Endothelial cell of umbilical vein (primary cell): ENCODE data around the gene THSD4. TPM values are rescaled to one million over a fixed set of nuclear protein-coding genes. Genes with fewer than 3 reads are reported as not detected.

Experiments
- BruUV-seq: library from RNA; stranded (reverse); fragments of 400-500 nt; replicated peaks from 2 replicates; lab custom pipeline; 2021; lab: Mats Ljungman, UMichigan
- CTCF ChIA-PET: fragments of 300-600, 350-600 bp; sonication (Branson Sonifier 250); formaldehyde crosslinking; loops from one replicate; lab custom pipeline; 2021; ENCODE audit warnings: antibody characterized with exemption, inconsistent platforms; lab: Charles Lee
- POLR2A ChIA-PET: fragments of 300-600, 350-600 bp; sonication (Branson Sonifier 250); formaldehyde crosslinking; loops from one replicate; lab custom pipeline; 2021; ENCODE audit warnings: antibody characterized with exemption, inconsistent platforms; lab: Charles Lee
- DNase-seq: peaks from one replicate; pipeline ENCODE4 v3.0.0-alpha.2; 2011; ENCODE audit warnings: low read depth, low spot score
- FAIRE-seq: peaks from 2 replicates; lab custom pipeline; 2011; peaks lifted over from hg19 to GRCh38; lab: Jason Lieb, UNC
- H2AFZ ChIP-seq: 2 replicates; pipeline ENCODE4 v1.6.0; 2012; ENCODE audit warnings: low read depth, low read length, control low read depth, inconsistent platforms
- H3K27ac ChIP-seq: 2 replicates; pipeline ENCODE4 v1.5.1; 2011; ENCODE audit warnings: low read depth, mild to moderate bottlenecking, control low read depth, low read length, moderate library complexity; ENCODE audit not compliant: insufficient read depth
- H3K27me3 ChIP-seq, 2 experiments: 2 replicates each; pipeline versions ENCODE4 v1.6.0 to v1.6.1; 2011; ENCODE audit warnings: low read length in 2 of 2, mixed read lengths in 1 of 2; ENCODE audit not compliant: control insufficient read depth in 2 of 2, insufficient read depth in 2 of 2
- H3K36me3 ChIP-seq, 2 experiments: 2 replicates in 1 of 2; 3 replicates in 1 of 2; pipeline ENCODE4 v1.5.1; 2011; ENCODE audit warnings: low read length in 2 of 2, mild to moderate bottlenecking in 1 of 2, moderate library complexity in 1 of 2; ENCODE audit not compliant: control insufficient read depth in 2 of 2, insufficient read depth in 2 of 2; ENCODE audit errors: extremely low read depth in 1 of 2
- H3K4me1 ChIP-seq: 3 replicates; pipeline ENCODE4 v1.5.1; 2011; ENCODE audit warnings: mild to moderate bottlenecking, low read length; ENCODE audit not compliant: control insufficient read depth, insufficient read depth; ENCODE audit errors: extremely low read depth
- H3K4me2 ChIP-seq: 2 replicates; pipeline ENCODE4 v1.6.1; 2011; ENCODE audit warnings: low read length, control low read depth, mixed read lengths; ENCODE audit not compliant: insufficient read depth
- H3K4me3 ChIP-seq, 3 experiments: fragments of 200-600 bp in 1 of 3; sonication (generic), shearing (Covaris generic) in 1 of 3; replicated peaks in 1 of 3; 2 replicates each; pipeline ENCODE4 v1.5.1; 2011 to 2016; ENCODE audit warnings: control low read depth in 3 of 3, low read length in 3 of 3, mild to moderate bottlenecking in 2 of 3, inconsistent platforms in 1 of 3, low read depth in 1 of 3, moderate library complexity in 1 of 3; ENCODE audit not compliant: insufficient read depth in 1 of 3
- H3K79me2 ChIP-seq: 2 replicates; pipeline ENCODE4 v1.6.0; 2012; ENCODE audit warnings: low read length, inconsistent platforms; ENCODE audit not compliant: control insufficient read depth, insufficient read depth
- H3K9ac ChIP-seq: replicated peaks from 2 replicates; pipeline ENCODE3; 2011; ENCODE audit warnings: low read length, control low read depth; ENCODE audit not compliant: insufficient read depth; ENCODE audit errors: extremely low read depth
- H3K9me1 ChIP-seq: replicated peaks from 3 replicates; pipeline ENCODE4 v1.6.0; 2011; ENCODE audit warnings: mild to moderate bottlenecking, low read length; ENCODE audit not compliant: control insufficient read depth, insufficient read depth; ENCODE audit errors: extremely low read depth
- H3K9me3 ChIP-seq: replicated peaks from 2 replicates; pipeline ENCODE4 v1.5.1; 2012; ENCODE audit warnings: low read length, inconsistent platforms; ENCODE audit not compliant: control insufficient read depth, insufficient read depth
- H4K20me1 ChIP-seq: replicated peaks from 2 replicates; pipeline ENCODE3; 2011; ENCODE audit warnings: mild to moderate bottlenecking, low read length; ENCODE audit not compliant: control insufficient read depth, insufficient read depth; ENCODE audit errors: extremely low read depth
- EZH2 ChIP-seq: IDR thresholded peaks from 2 replicates; pipeline ENCODE4 v1.6.1; 2012; ENCODE audit warnings: borderline replicate concordance, low read depth, mild to moderate bottlenecking, moderate library complexity, low read length, inconsistent platforms; ENCODE audit not compliant: severe bottlenecking
- FOS ChIP-seq: IDR thresholded peaks from 2 replicates; pipeline ENCODE4 v1.6.1; 2011; ENCODE audit warnings: mild to moderate bottlenecking, low read length, moderate library complexity, borderline replicate concordance; ENCODE audit not compliant: insufficient read depth
- GATA2 ChIP-seq: IDR thresholded peaks from 2 replicates; pipeline ENCODE4 v1.7.0; 2011; ENCODE audit warnings: low read depth, mild to moderate bottlenecking, moderate library complexity, mixed read lengths, low read length; ENCODE audit not compliant: insufficient read length, insufficient read depth
- JUN ChIP-seq: IDR thresholded peaks from 2 replicates; pipeline ENCODE4 v1.6.1; 2011; ENCODE audit warnings: borderline replicate concordance, low read depth; ENCODE audit not compliant: insufficient read length, insufficient read depth
- MYC ChIP-seq: IDR thresholded peaks from one replicate; pipeline ENCODE4 v1.6.1; 2011; ENCODE audit warnings: mild to moderate bottlenecking, low read depth, low read length
- POLR2A ChIP-seq: IDR thresholded peaks from 2 replicates; pipeline ENCODE4 v1.6.1; 2012; ENCODE audit warnings: low read depth, mild to moderate bottlenecking, control low read depth, low read length
- POLR2AphosphoS5 ChIP-seq: IDR thresholded peaks from 2 replicates; pipeline ENCODE4 v1.6.1; 2012; ENCODE audit warnings: low read depth, mild to moderate bottlenecking, control low read depth, low read length, moderate library complexity; ENCODE audit not compliant: insufficient read depth
- dilution Hi-C: fragments of 300-500 bp; cut with MboI; formaldehyde crosslinking; loops from one replicate; pipeline ENCODE4 v1.15.0; 2019; ENCODE audit warnings: low sequenced_read_pairs; ENCODE audit not compliant: extremely low pct_ligation_motif_present
- intact Hi-C: fragments of 100-400 bp; cut with micrococcal nuclease; formaldehyde crosslinking; loops from one replicate; pipeline ENCODE4 v1.10.0; 2022
- polyA plus RNA-seq, 4 experiments: library from polyadenylated mRNA; depleted of rRNA in 3 of 4; stranded (reverse) in 3 of 4; unstranded in 1 of 4; fragments of >200 nt; gene quantifications; 2 replicates each; pipeline versions ENCODE4 v1.2.1 to v1.2.3, GENCODE V29; 2011 to 2012; ENCODE audit warnings: missing spikeins in 1 of 4
- total RNA-seq: library from RNA; stranded (reverse); gene quantifications from 2 replicates; pipeline ENCODE4 v1.2.3, GENCODE V29; 2021
- TF ChIP-seq, protein P1 (sequence below), 2 donors: IDR thresholded peaks; 1 replicate in 1 of 2; 2 replicates in 1 of 2; pipeline ENCODE4 v1.5.1; 2011; ENCODE audit warnings: low read length in 2 of 2, mild to moderate bottlenecking in 2 of 2, moderate library complexity in 2 of 2, control low read depth in 1 of 2, inconsistent platforms in 1 of 2, low read depth in 1 of 2; ENCODE audit not compliant: insufficient read depth in 1 of 2; ENCODE audit errors: extremely low read depth in 1 of 2
- TF ChIP-seq, protein P2 (sequence below): IDR thresholded peaks from 2 replicates; pipeline ENCODE4 v1.6.1; 2011; ENCODE audit not compliant: insufficient read depth, insufficient read length

THSD4 gene
- total and polyA plus RNA-seq, 2 donors (not counting 3 experiments of a cell fraction or from before 2014, with no cell fraction given) = 9.9 to 25.4 TPM

DNA sequence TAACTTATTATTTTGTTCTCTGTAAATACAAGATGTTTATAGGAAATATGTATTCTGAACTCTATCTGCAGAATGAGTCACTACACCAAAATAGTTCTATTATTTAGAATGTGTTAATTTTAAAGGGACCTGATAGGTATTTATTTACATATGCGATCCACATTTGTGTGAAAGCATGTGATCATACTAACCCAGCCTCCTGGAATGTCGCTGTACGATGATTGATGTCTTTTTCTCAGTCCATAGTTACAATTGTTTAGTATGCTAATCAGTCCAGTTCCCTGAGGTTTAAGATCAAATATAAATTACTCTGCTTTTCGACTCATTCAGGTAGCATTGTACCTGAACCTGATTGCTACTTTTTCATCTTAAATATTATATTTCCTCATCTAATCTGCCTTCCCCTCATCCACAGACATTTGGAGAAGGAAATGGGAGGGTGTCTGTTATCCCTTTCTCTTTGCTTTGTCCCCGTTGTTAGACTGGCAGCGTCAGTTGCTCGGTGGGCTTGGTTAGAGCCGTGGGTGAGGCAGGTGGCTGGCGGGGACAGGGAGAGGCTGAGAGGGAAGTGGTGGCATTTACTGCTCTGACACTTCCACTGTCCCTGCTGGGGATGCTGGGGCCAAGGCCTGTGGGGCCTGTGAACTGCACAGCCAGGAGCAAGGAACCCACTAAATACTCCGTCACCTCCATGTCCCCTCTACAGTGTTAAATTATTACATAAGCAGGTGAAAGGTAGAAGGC lies 667.3 kb downstream of the THSD4 start:
- CTCF ChIA-PET = interaction anchor here (2.7 to 5.1 kb wide), 3 partner anchors 18 to 374 kb away, joined by 14 to 81 read pairs (median 25); no protein-coding TSS in a partner anchor
- no peaks in the 10 kb centered on the region for H3K79me2 ChIP-seq
- H3K4me2 ChIP-seq = no peak overlapping the region
- intact Hi-C loops (no loop called here), dilution Hi-C loops (no loop called here)
- H3K9me3 ChIP-seq = no peaks in the 10 kb centered on the region
- H2AFZ ChIP-seq = no peak overlapping the region
- H3K4me1 ChIP-seq = peaks cover 21% of the 10 kb centered on the region
- no peak overlapping the region for H3K4me3 ChIP-seq
- TF ChIP-seq, protein P1, sequence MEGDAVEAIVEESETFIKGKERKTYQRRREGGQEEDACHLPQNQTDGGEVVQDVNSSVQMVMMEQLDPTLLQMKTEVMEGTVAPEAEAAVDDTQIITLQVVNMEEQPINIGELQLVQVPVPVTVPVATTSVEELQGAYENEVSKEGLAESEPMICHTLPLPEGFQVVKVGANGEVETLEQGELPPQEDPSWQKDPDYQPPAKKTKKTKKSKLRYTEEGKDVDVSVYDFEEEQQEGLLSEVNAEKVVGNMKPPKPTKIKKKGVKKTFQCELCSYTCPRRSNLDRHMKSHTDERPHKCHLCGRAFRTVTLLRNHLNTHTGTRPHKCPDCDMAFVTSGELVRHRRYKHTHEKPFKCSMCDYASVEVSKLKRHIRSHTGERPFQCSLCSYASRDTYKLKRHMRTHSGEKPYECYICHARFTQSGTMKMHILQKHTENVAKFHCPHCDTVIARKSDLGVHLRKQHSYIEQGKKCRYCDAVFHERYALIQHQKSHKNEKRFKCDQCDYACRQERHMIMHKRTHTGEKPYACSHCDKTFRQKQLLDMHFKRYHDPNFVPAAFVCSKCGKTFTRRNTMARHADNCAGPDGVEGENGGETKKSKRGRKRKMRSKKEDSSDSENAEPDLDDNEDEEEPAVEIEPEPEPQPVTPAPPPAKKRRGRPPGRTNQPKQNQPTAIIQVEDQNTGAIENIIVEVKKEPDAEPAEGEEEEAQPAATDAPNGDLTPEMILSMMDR (IDR thresholded peaks at IDR 0.05; ENCODE audit: extremely low read depth in 1 of 2, insufficient read depth in 1 of 2, low read depth in 1 of 2, low read length in 2 of 2) = no peak
- TF ChIP-seq FOS (no peak), POLR2A (no peak), MYC (no peak), GATA2 (no peak), JUN (no peak), EZH2 (no peak), POLR2AphosphoS5 (no peak)
- TF ChIP-seq, protein P2, sequence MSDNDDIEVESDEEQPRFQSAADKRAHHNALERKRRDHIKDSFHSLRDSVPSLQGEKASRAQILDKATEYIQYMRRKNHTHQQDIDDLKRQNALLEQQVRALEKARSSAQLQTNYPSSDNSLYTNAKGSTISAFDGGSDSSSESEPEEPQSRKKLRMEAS = no peak
- H4K20me1 ChIP-seq = no peaks in the 10 kb centered on the region
- FAIRE-seq (no peak), DNase-seq (no peak)
- H3K27me3 ChIP-seq = no peaks in the 10 kb centered on the region
- H3K27ac ChIP-seq = no peak overlapping the region
- POLR2A ChIA-PET = no interaction called here
- BruUV-seq = no TSS peak
- no peaks in the 10 kb centered on the region for H3K36me3 ChIP-seq
- no peaks in the 10 kb centered on the region for H3K9me1 ChIP-seq
- H3K9ac ChIP-seq = no peak overlapping the region
